Stomach (tissue), 4 donors: ENCODE measurements around the gene TAF4.

Experiments used
- POLR2A ChIP-seq, 4 donors: fragments of 450-650 bp; IDR thresholded peaks; one replicate each; pipeline ENCODE4 v1.6.1; 2016; ENCODE audit warnings: antibody characterized with exemption in 4 of 4, control low read depth in 2 of 4, mild to moderate bottlenecking in 1 of 4, moderate library complexity in 1 of 4
- POLR2AphosphoS5 ChIP-seq, 3 donors: sonication (generic); formaldehyde crosslinking; IDR thresholded peaks; one replicate each; pipeline ENCODE4 v1.6.1; 2016; ENCODE audit warnings: antibody characterized with exemption in 3 of 3
- TF ChIP-seq, protein P1 (sequence below), 7 experiments: fragments of 450-650 bp in 4 of 7; fragments of 200-600 bp in 3 of 7; sonication (generic) in 3 of 7; IDR thresholded peaks; one replicate each; pipeline ENCODE4 v1.5.1; 2016 to 2019; ENCODE audit warnings: antibody characterized with exemption in 7 of 7, control low read depth in 2 of 7, mild to moderate bottlenecking in 1 of 7

DNA sequence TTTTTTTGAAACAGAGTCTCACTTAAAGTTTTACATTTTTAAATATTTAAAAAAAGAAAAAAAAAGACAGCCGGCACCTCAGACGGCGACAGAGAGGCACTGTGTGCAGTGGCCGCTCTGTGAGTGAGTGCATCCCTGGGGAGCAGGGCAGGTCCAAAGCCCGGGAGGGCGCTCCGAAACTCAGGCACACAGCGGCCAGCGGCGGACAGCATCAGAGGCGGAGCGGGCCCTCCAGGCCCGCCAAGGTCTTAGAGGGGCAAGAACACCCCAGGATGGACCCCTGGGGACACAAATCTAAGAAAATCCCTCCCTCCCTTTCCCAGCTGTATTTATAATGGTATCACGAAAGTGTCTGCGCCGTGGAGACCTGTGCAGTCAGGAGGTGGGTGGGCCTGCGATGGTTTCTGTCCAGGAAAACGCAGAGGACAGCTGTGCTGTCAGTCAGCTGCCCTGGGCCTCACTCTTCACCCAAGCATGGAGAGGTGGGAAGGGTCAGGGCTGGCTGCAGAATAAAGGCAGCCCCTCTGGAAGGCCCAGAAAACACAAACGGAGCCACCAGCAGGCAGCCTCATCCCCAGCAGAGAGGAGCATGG is 43.8 kb downstream of the TAF4 start:
- TF ChIP-seq POLR2A (IDR thresholded peaks at IDR 0.05) (no peak), POLR2AphosphoS5 (IDR thresholded peaks at IDR 0.05) (no peak)
- TF ChIP-seq, protein P1, sequence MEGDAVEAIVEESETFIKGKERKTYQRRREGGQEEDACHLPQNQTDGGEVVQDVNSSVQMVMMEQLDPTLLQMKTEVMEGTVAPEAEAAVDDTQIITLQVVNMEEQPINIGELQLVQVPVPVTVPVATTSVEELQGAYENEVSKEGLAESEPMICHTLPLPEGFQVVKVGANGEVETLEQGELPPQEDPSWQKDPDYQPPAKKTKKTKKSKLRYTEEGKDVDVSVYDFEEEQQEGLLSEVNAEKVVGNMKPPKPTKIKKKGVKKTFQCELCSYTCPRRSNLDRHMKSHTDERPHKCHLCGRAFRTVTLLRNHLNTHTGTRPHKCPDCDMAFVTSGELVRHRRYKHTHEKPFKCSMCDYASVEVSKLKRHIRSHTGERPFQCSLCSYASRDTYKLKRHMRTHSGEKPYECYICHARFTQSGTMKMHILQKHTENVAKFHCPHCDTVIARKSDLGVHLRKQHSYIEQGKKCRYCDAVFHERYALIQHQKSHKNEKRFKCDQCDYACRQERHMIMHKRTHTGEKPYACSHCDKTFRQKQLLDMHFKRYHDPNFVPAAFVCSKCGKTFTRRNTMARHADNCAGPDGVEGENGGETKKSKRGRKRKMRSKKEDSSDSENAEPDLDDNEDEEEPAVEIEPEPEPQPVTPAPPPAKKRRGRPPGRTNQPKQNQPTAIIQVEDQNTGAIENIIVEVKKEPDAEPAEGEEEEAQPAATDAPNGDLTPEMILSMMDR (IDR thresholded peaks at IDR 0.05): no peak
